GM19193 (cell line): ENCODE data around the gene SERTM1.

Experiments
- POLR2A ChIP-seq: IDR thresholded peaks from 4 replicates; pipeline ENCODE4 v1.6.1; 2011; ENCODE audit not compliant: insufficient read depth, insufficient read length; ENCODE audit errors: extremely low read depth

Gene SERTM1

GRCh38 chr13:36696410-36697010, 22.7 kb downstream of the SERTM1 start:
- no peak for TF ChIP-seq POLR2A

GRCh38 chr13:36700170-36700569, 26.4 kb downstream of the SERTM1 start:
- TF ChIP-seq POLR2A = no peak

GRCh38 chr13:36706755-36707154, 32.9 kb downstream of the SERTM1 start:
- TF ChIP-seq POLR2A = no peak

- TF ChIP-seq POLR2A = no peak
These were observed 35.5 kb downstream of the SERTM1 start for GRCh38 chr13:36709136-36709890.

- TF ChIP-seq POLR2A = no peak
These were observed 36.6 kb downstream of the SERTM1 start for GRCh38 chr13:36710396-36710795.

GRCh38 chr13:36712290-36712689, 38.5 kb downstream of the SERTM1 start:
- no peak for TF ChIP-seq POLR2A

- TF ChIP-seq POLR2A = no peak
These were observed 39.0 kb downstream of the SERTM1 start for GRCh38 chr13:36712770-36713169.

GRCh38 chr13:36713887-36714286, 40.1 kb downstream of the SERTM1 start:
- no peak for TF ChIP-seq POLR2A

- TF ChIP-seq POLR2A = no peak
These were observed 42.0 kb downstream of the SERTM1 start for GRCh38 chr13:36715841-36716240.

GRCh38 chr13:36717017-36717416, 43.2 kb downstream of the SERTM1 start:
- TF ChIP-seq POLR2A = no peak

GRCh38 chr13:36717966-36718545, 44.2 kb downstream of the SERTM1 start:
- no peak for TF ChIP-seq POLR2A

GRCh38 chr13:36718686-36719085, 44.9 kb downstream of the SERTM1 start:
- no peak for TF ChIP-seq POLR2A

- no peak for TF ChIP-seq POLR2A
These were observed 50.3 kb downstream of the SERTM1 start for GRCh38 chr13:36724141-36724540.

GRCh38 chr13:36725936-36726335, 52.1 kb downstream of the SERTM1 start:
- no peak for TF ChIP-seq POLR2A

GRCh38 chr13:36728006-36728405, 54.2 kb downstream of the SERTM1 start:
- TF ChIP-seq POLR2A = no peak

- no peak for TF ChIP-seq POLR2A
These were observed 62.4 kb downstream of the SERTM1 start for GRCh38 chr13:36736119-36736726.

- TF ChIP-seq POLR2A = no peak
These were observed 63.8 kb downstream of the SERTM1 start for GRCh38 chr13:36737524-36738083.
